ENCODE measurements around the gene NCKAP5.

- no peak for TF ChIP-seq TAF1 (IDR thresholded peaks at IDR 0.05; ENCODE audit: borderline replicate concordance, insufficient read depth, low read length)
- no peak for TF ChIP-seq POLR2AphosphoS5 (IDR thresholded peaks at IDR 0.05; ENCODE audit: low read depth, low read length)
Measured at GRCh38 chr2:133609664-133610063, 41.4 kb upstream of the NCKAP5 start.

Data from PFSK-1 (cell line).